H9 (cell line): Measurements from ENCODE around the gene MAP4K1. TPM values are rescaled to one million over a fixed set of nuclear protein-coding genes. Genes with fewer than 3 reads are reported as not detected.
A peak's percentile ranks its signal among the peaks of the same experiment; 100 is the strongest.

Experiments
- DNase-seq: peaks from one replicate; pipeline ENCODE4 v3.0.0-alpha.2; 2017
- H2AFZ ChIP-seq: one replicate; pipeline ENCODE4 v1.6.1; 2013; ENCODE audit warnings: mild to moderate bottlenecking, low read length, control low read depth, moderate library complexity
- H2AK5ac ChIP-seq: 2 replicates; pipeline ENCODE4 v1.6.1; 2013; ENCODE audit warnings: low read length, control low read depth, mixed read lengths; ENCODE audit not compliant: insufficient read length
- H2BK120ac ChIP-seq: one replicate; pipeline ENCODE4 v1.6.1; 2013; ENCODE audit warnings: low read depth, mild to moderate bottlenecking, low read length, control low read depth, inconsistent platforms; ENCODE audit not compliant: poor library complexity, severe bottlenecking
- H2BK12ac ChIP-seq: 2 replicates; pipeline ENCODE4 v1.6.1; 2013; ENCODE audit warnings: low read length, control low read depth, mixed read lengths, low read depth; ENCODE audit not compliant: insufficient read length
- H2BK15ac ChIP-seq: 2 replicates; pipeline ENCODE4 v1.6.1; 2013; ENCODE audit warnings: low read depth, low read length, control low read depth
- H2BK20ac ChIP-seq: one replicate; pipeline ENCODE4 v1.6.1; 2013; ENCODE audit warnings: low read depth, mild to moderate bottlenecking, low read length, control low read depth, inconsistent platforms; ENCODE audit not compliant: poor library complexity, severe bottlenecking
- H2BK5ac ChIP-seq: 2 replicates; pipeline ENCODE4 v1.6.1; 2013; ENCODE audit warnings: low read length, control low read depth, mixed read lengths; ENCODE audit not compliant: insufficient read length
- H3K14ac ChIP-seq: 2 replicates; pipeline ENCODE4 v1.6.1; 2013; ENCODE audit warnings: low read length, control low read depth; ENCODE audit not compliant: insufficient read depth
- H3K18ac ChIP-seq: 2 replicates; pipeline ENCODE4 v1.6.1; 2013; ENCODE audit warnings: low read depth, mild to moderate bottlenecking, mixed read lengths, low read length, control low read depth; ENCODE audit not compliant: insufficient read length
- H3K23ac ChIP-seq: 2 replicates; pipeline ENCODE4 v1.6.1; 2013; ENCODE audit warnings: low read length, control low read depth, mixed read lengths, low read depth; ENCODE audit not compliant: insufficient read length
- H3K23me2 ChIP-seq: 2 replicates; pipeline ENCODE4 v1.6.1; 2013; ENCODE audit warnings: low read depth, mild to moderate bottlenecking, mixed read lengths, low read length, control low read depth; ENCODE audit not compliant: insufficient read length, poor library complexity, severe bottlenecking
- H3K27ac ChIP-seq: 2 replicates; pipeline ENCODE4 v1.5.1; 2013; ENCODE audit warnings: low read length, control low read depth, mixed read lengths, low read depth; ENCODE audit not compliant: insufficient read length
- H3K27me3 ChIP-seq: 2 replicates; pipeline ENCODE4 v1.6.1; 2013; ENCODE audit warnings: low read length, control low read depth, inconsistent platforms; ENCODE audit not compliant: insufficient read depth
- H3K4ac ChIP-seq: 2 replicates; pipeline ENCODE4 v1.6.1; 2013; ENCODE audit warnings: low read depth, mild to moderate bottlenecking, control low read depth, inconsistent platforms, low read length, moderate library complexity
- H3K4me1 ChIP-seq: 2 replicates; pipeline ENCODE4 v1.6.1; 2013; ENCODE audit warnings: low read length, control low read depth, inconsistent platforms; ENCODE audit not compliant: insufficient read depth
- H3K4me2 ChIP-seq: 2 replicates; pipeline ENCODE4 v1.6.1; 2013; ENCODE audit warnings: low read length, control low read depth, mixed read lengths; ENCODE audit not compliant: insufficient read length, insufficient read depth
- H3K56ac ChIP-seq: 2 replicates; pipeline ENCODE4 v1.6.1; 2013; ENCODE audit warnings: low read depth, mild to moderate bottlenecking, mixed read lengths, low read length, control low read depth; ENCODE audit not compliant: insufficient read length
- H3K79me1 ChIP-seq: 2 replicates; pipeline ENCODE4 v1.6.1; 2013; ENCODE audit warnings: low read depth, mild to moderate bottlenecking, moderate library complexity, low read length, control low read depth, inconsistent platforms; ENCODE audit not compliant: insufficient read depth, poor library complexity, severe bottlenecking
- H3K79me2 ChIP-seq: 2 replicates; pipeline ENCODE4 v1.6.1; 2013; ENCODE audit warnings: low read length, control low read depth, inconsistent platforms; ENCODE audit not compliant: insufficient read depth
- H3K9ac ChIP-seq: 2 replicates; pipeline ENCODE4 v1.6.1; 2013; ENCODE audit warnings: low read length, control low read depth, mixed read lengths; ENCODE audit not compliant: insufficient read length; ENCODE audit errors: extremely low read depth
- H3K9me3 ChIP-seq: one replicate; pipeline ENCODE4 v1.6.1; 2013; ENCODE audit warnings: low read depth, low read length, inconsistent platforms; ENCODE audit not compliant: control insufficient read depth
- H3T11ph ChIP-seq: one replicate; pipeline ENCODE4 v1.6.1; 2013; ENCODE audit warnings: mild to moderate bottlenecking, low read length, control low read depth, inconsistent platforms
- H4K20me1 ChIP-seq: one replicate; pipeline ENCODE4 v1.6.1; 2013; ENCODE audit not compliant: control insufficient read depth, insufficient read length, insufficient read depth
- H4K5ac ChIP-seq: 2 replicates; pipeline ENCODE4 v1.6.1; 2013; ENCODE audit warnings: low read depth, mild to moderate bottlenecking, mixed read lengths, low read length, control low read depth; ENCODE audit not compliant: insufficient read length
- H4K8ac ChIP-seq: replicated peaks from 2 replicates; pipeline ENCODE4 v1.6.1; 2013; ENCODE audit warnings: low read length, control low read depth, mixed read lengths, low read depth; ENCODE audit not compliant: insufficient read length
- H4K91ac ChIP-seq: 2 replicates; pipeline ENCODE4 v1.6.1; 2013; ENCODE audit warnings: low read depth, mild to moderate bottlenecking, moderate library complexity, mixed read lengths, low read length, control low read depth; ENCODE audit not compliant: insufficient read length
- H3K27ac Mint-ChIP-seq, 3 experiments: 2 replicates in 2 of 3; 3 replicates in 1 of 3; pipeline ENCODE4 v1.8.0; 2020 to 2021; ENCODE audit warnings: mixed read lengths in 3 of 3, mild to moderate bottlenecking in 1 of 3, moderate library complexity in 1 of 3
- H3K27me3 Mint-ChIP-seq: 2 replicates; pipeline ENCODE4 v1.8.0; 2021; ENCODE audit warnings: low read depth, mild to moderate bottlenecking, moderate library complexity, mixed read lengths
- H3K36me3 Mint-ChIP-seq, 3 experiments: 2 replicates in 2 of 3; 3 replicates in 1 of 3; pipeline ENCODE4 v1.8.0; 2020 to 2021; ENCODE audit warnings: low read depth in 3 of 3, mixed read lengths in 3 of 3; ENCODE audit not compliant: insufficient read depth in 1 of 3
- H3K4me1 Mint-ChIP-seq, 2 experiments: 2 replicates each; pipeline ENCODE4 v1.8.0; 2020; ENCODE audit warnings: mixed read lengths in 2 of 2
- H3K4me3 Mint-ChIP-seq, 2 experiments: 2 replicates in 1 of 2; 3 replicates in 1 of 2; pipeline ENCODE4 v1.8.0; 2020 to 2021; ENCODE audit warnings: mild to moderate bottlenecking in 2 of 2, mixed read lengths in 2 of 2, moderate library complexity in 1 of 2
- H3K9me3 Mint-ChIP-seq, 2 experiments: 2 replicates in 1 of 2; 3 replicates in 1 of 2; pipeline ENCODE4 v1.8.0; 2020; ENCODE audit warnings: mild to moderate bottlenecking in 2 of 2, mixed read lengths in 2 of 2, moderate library complexity in 1 of 2
- WGBS: extraction: QIAGEN DNeasy Blood & Tissue Kit; methylation state at CpG from one replicate; pipeline ENCODE4 v1.1.7; 2013; ENCODE audit warnings: missing lambda C conversion rate, low lambda C conversion rate, mixed read lengths; ENCODE audit not compliant: insufficient read length; ENCODE audit errors: extremely low coverage; 5-methylcytosine and 5-hydroxymethylcytosine counted together
- total RNA-seq: library from RNA; stranded (reverse); gene quantifications from 2 replicates; pipeline ENCODE4 v1.2.1, GENCODE V29; 2021
- TF ChIP-seq, protein P1 (sequence below): fragments of 200-600 bp; sonication (generic); conservative IDR thresholded peaks from 3 replicates; pipeline ENCODE4 v1.8.0; 2021; ENCODE audit warnings: antibody characterized with exemption, mild to moderate bottlenecking

Gene MAP4K1
- total RNA-seq, 1 experiment from 2014 or later, result 31.1 TPM

DNA sequence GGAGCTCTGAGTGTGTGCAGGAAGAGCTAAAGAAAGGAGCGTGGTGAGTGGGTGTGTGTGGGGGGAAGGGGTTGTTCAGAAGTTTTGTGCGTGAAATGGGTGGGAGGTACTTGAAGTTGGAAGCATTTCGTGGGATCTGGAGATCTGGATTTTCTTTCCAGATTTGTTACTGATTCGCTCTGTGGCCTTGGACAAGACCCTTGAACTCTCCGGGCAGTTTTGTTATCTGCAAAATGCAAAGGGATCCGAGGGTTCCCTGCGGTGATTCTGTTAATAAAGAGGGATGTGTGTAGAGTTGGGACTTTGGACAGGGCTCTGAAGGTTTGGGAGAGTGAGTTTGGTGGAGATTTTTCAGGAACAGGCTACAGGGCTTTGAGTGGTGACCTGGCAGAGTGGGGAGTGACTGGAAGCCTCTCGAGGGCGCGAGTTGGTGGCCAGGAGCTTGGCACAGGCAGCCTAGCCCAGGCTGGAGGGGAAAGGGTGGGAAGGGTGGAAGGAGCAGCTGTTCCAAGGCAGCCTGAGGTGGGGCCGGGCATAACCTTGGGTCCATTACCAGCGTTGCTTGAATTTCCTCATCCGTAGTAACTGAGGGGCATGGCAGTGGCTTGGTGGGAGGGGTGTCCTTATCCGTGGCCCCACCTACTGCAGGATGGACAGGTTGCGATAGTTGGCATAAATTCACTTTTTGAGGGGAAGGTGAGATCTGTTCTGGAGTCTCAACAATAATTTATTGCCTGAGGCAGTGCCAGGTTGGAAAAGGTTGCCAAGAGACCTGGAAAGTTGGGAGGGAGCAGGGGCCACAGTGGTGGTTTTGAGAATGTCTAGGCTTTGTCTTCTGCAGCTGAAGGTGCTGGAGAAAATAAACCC is 31.8 kb upstream of the MAP4K1 start:
- Histone ChIP-seq H3K14ac (peak overlapping the region; percentile 69), H2BK12ac (no peak overlapping the region), H2AFZ (no peak overlapping the region), H2BK120ac (no peak overlapping the region), H3K4me2 (peak overlapping the region; percentile 93), H2BK20ac (no peak overlapping the region), H3K79me1 (peaks cover 3% of the 10 kb centered on the region), H4K5ac (no peak overlapping the region), H3K9me3 (no peaks in the 10 kb centered on the region), H3K9ac (peak overlapping the region; percentile 83), H3K27ac (no peak overlapping the region), H2BK5ac (no peak overlapping the region), H4K20me1 (no peaks in the 10 kb centered on the region), H3K18ac (peak overlapping the region; percentile 11), H4K91ac (no peak overlapping the region), H3K23me2 (peaks cover 18% of the 10 kb centered on the region), H3K27me3 (no peaks in the 10 kb centered on the region), H3K79me2 (peaks cover 58% of the 10 kb centered on the region), H3K4ac (no peak overlapping the region), H3K23ac (no peak overlapping the region), H3T11ph (no peak overlapping the region), H4K8ac (no peak overlapping the region), H2BK15ac (no peak overlapping the region), H2AK5ac (no peak overlapping the region), H3K56ac (no peak overlapping the region), H3K4me1 (peaks cover 16% of the 10 kb centered on the region)
- H3K27me3 Mint-ChIP-seq, result no peaks in the 10 kb centered on the region; the same call in 1 of the 2 replicates
- peaks cover 62 to 70% of the 10 kb centered on the region in 2 experiments for H3K4me1 Mint-ChIP-seq
- WGBS, result no CpG with 5 or more reads among the region's 15 CpGs
- peak overlapping the region; percentile 95 to 100 for H3K4me3 Mint-ChIP-seq
- TF ChIP-seq, protein P1, sequence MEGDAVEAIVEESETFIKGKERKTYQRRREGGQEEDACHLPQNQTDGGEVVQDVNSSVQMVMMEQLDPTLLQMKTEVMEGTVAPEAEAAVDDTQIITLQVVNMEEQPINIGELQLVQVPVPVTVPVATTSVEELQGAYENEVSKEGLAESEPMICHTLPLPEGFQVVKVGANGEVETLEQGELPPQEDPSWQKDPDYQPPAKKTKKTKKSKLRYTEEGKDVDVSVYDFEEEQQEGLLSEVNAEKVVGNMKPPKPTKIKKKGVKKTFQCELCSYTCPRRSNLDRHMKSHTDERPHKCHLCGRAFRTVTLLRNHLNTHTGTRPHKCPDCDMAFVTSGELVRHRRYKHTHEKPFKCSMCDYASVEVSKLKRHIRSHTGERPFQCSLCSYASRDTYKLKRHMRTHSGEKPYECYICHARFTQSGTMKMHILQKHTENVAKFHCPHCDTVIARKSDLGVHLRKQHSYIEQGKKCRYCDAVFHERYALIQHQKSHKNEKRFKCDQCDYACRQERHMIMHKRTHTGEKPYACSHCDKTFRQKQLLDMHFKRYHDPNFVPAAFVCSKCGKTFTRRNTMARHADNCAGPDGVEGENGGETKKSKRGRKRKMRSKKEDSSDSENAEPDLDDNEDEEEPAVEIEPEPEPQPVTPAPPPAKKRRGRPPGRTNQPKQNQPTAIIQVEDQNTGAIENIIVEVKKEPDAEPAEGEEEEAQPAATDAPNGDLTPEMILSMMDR, result no peak
- H3K9me3 Mint-ChIP-seq, result no peaks in the 10 kb centered on the region; a peak in 1 of 5 replicates
- peak overlapping the region in 2 of 3 experiments; percentile 31 to 41; a peak in 5 of 7 replicates for H3K27ac Mint-ChIP-seq
- peaks cover 4 to 8% (median 7%) of the 10 kb centered on the region in 3 experiments; a peak in 4 of 7 replicates for H3K36me3 Mint-ChIP-seq
- no peak for DNase-seq
